Muscle of arm (tissue), 14 donors: ENCODE measurements around the gene BNIP2. TPM values are rescaled to one million over a fixed set of nuclear protein-coding genes. Genes with fewer than 3 reads are reported as not detected.
"Not testable (repeated sequence)": the region's sequence is repeated elsewhere in the genome, so short reads cannot be mapped to it uniquely, and the experiment has no call there.

Experiments used
- DNase-seq: peaks from one replicate; pipeline ENCODE4 v3.0.0-alpha.2; 2013
- long read RNA-seq, 11 donors: transcript quantifications; one replicate each; lab custom pipeline, GENCODE V29; 2026
- polyA plus RNA-seq, 12 donors: library from polyadenylated mRNA; unstranded; fragments of 120-200 nt; gene quantifications; one replicate each; pipeline ENCODE4 v1.2.1, GENCODE V29; 2013; ENCODE audit not compliant: insufficient read length in 12 of 12

Gene BNIP2
- 10 to 100 TPM in 11 of 12 donors, not detected in 1; 50.6 to 90.6 (median 59.9) TPM for polyA plus RNA-seq
- long read RNA-seq, donor 1, full-length matches to known transcripts, result 8 of 1,087 reads
- long read RNA-seq, donor 1, partial matches to known transcripts, result 1,079 of 1,087 reads
- long read RNA-seq, donor 1, other reads (novel, unspliced or antisense), result 0 of 1,087 reads
- long read RNA-seq, donor 2, full-length matches to known transcripts, result 18 of 25 reads
- long read RNA-seq, donor 2, partial matches to known transcripts, result 0 of 25 reads
- long read RNA-seq, donor 2, other reads (novel, unspliced or antisense), result 7 of 25 reads
- long read RNA-seq, donor 3, full-length matches to known transcripts, result 4 of 4 reads
- long read RNA-seq, donor 3, partial matches to known transcripts, result 0 of 4 reads
- long read RNA-seq, donor 3, other reads (novel, unspliced or antisense), result 0 of 4 reads
- long read RNA-seq, donor 4, partial matches to known transcripts, result 0 of 2 reads
- long read RNA-seq, donor 4, other reads (novel, unspliced or antisense), result 0 of 2 reads
- long read RNA-seq, donor 5, full-length matches to known transcripts, result 32 of 38 reads
- long read RNA-seq, donor 5, partial matches to known transcripts, result 0 of 38 reads
- long read RNA-seq, donor 5, other reads (novel, unspliced or antisense), result 6 of 38 reads
- long read RNA-seq, donor 6, full-length matches to known transcripts, result 8 of 8 reads
- long read RNA-seq, donor 6, partial matches to known transcripts, result 0 of 8 reads
- long read RNA-seq, donor 6, other reads (novel, unspliced or antisense), result 0 of 8 reads
- long read RNA-seq, donor 7, full-length matches to known transcripts, result 3 of 3 reads
- long read RNA-seq, donor 7, partial matches to known transcripts, result 0 of 3 reads
- long read RNA-seq, donor 7, other reads (novel, unspliced or antisense), result 0 of 3 reads
- long read RNA-seq, donor 8, full-length matches to known transcripts, result 24 of 29 reads
- long read RNA-seq, donor 8, partial matches to known transcripts, result 5 of 29 reads
- long read RNA-seq, donor 8, other reads (novel, unspliced or antisense), result 0 of 29 reads
- long read RNA-seq, donor 9, full-length matches to known transcripts, result 10 of 10 reads
- long read RNA-seq, donor 9, partial matches to known transcripts, result 0 of 10 reads
- long read RNA-seq, donor 9, other reads (novel, unspliced or antisense), result 0 of 10 reads
- long read RNA-seq, donor 10, full-length matches to known transcripts, result 12 of 17 reads
- long read RNA-seq, donor 10, partial matches to known transcripts, result 5 of 17 reads
- long read RNA-seq, donor 10, other reads (novel, unspliced or antisense), result 0 of 17 reads
- long read RNA-seq, donor 11, full-length matches to known transcripts, result 16 of 16 reads
- long read RNA-seq, donor 11, partial matches to known transcripts, result 0 of 16 reads
- long read RNA-seq, donor 11, other reads (novel, unspliced or antisense), result 0 of 16 reads

- DNase-seq, result peak; percentile 99
These were observed at the start of gene BNIP2 for GRCh38 chr15:59688782-59689625. Gene BNIP2 (minus strand): TSS chr15:59689320. CDS start chr15:59682457, 6,863 bp downstream.

GRCh38 chr15:59738676-59739075 is 49.6 kb upstream of the BNIP2 start:
- DNase-seq, result no peak

- DNase-seq, result no peak
These were observed 47.1 kb upstream of the BNIP2 start for GRCh38 chr15:59736181-59736580.

- no peak for DNase-seq
These were observed 36.0 kb upstream of the BNIP2 start for GRCh38 chr15:59725151-59725486.

GRCh38 chr15:59723687-59724346 is 34.7 kb upstream of the BNIP2 start:
- DNase-seq, result no peak

- DNase-seq, result no peak
These were observed 33.4 kb upstream of the BNIP2 start for GRCh38 chr15:59722476-59722875.

- DNase-seq, result no peak
These were observed 32.9 kb upstream of the BNIP2 start for GRCh38 chr15:59722037-59722436.

GRCh38 chr15:59721411-59721810 is 32.3 kb upstream of the BNIP2 start:
- DNase-seq, result no peak

- DNase-seq, result no peak
These were observed 24.1 kb upstream of the BNIP2 start for GRCh38 chr15:59713177-59713576.

- DNase-seq, result no peak
These were observed 22.5 kb upstream of the BNIP2 start for GRCh38 chr15:59711451-59712243.

- DNase-seq, result no peak
These were observed 18.5 kb upstream of the BNIP2 start for GRCh38 chr15:59707619-59708018.

- no peak for DNase-seq
These were observed 15.1 kb upstream of the BNIP2 start for GRCh38 chr15:59703979-59704796.

- DNase-seq, result no peak
These were observed 13.2 kb upstream of the BNIP2 start for GRCh38 chr15:59702351-59702750.

GRCh38 chr15:59701880-59702279 is 12.8 kb upstream of the BNIP2 start:
- DNase-seq, result no peak

- no peak for DNase-seq
These were observed 10.8 kb upstream of the BNIP2 start for GRCh38 chr15:59699810-59700431.

- DNase-seq, result not testable (repeated sequence)
These were observed 8.9 kb upstream of the BNIP2 start for GRCh38 chr15:59698065-59698464.

- no peak for DNase-seq
These were observed 7.2 kb upstream of the BNIP2 start for GRCh38 chr15:59696332-59696731.

- DNase-seq, result no peak
These were observed 5.7 kb upstream of the BNIP2 start for GRCh38 chr15:59694779-59695178.
